Inflammatory macrophage (primary cell): ENCODE results near the gene SAMHD1.
"Not testable (repeated sequence)": the region's sequence is repeated elsewhere in the genome, so short reads cannot be mapped to it uniquely, and the experiment has no call there.

Experiments used
- DNase-seq, 2 donors: peaks; one replicate each; pipeline ENCODE4 v3.0.0-alpha.2; 2020 to 2022
- total RNA-seq, 18 experiments: gene quantifications; one replicate each; lab custom pipeline; 2026; ENCODE audit warnings: mixed read lengths in 6 of 18, inconsistent platforms in 2 of 18; lab: John Stamatoyannopoulos, UW

Gene SAMHD1
- 669 to 1,861 (median 994) reads per million in 18 experiments for total RNA-seq

DNA sequence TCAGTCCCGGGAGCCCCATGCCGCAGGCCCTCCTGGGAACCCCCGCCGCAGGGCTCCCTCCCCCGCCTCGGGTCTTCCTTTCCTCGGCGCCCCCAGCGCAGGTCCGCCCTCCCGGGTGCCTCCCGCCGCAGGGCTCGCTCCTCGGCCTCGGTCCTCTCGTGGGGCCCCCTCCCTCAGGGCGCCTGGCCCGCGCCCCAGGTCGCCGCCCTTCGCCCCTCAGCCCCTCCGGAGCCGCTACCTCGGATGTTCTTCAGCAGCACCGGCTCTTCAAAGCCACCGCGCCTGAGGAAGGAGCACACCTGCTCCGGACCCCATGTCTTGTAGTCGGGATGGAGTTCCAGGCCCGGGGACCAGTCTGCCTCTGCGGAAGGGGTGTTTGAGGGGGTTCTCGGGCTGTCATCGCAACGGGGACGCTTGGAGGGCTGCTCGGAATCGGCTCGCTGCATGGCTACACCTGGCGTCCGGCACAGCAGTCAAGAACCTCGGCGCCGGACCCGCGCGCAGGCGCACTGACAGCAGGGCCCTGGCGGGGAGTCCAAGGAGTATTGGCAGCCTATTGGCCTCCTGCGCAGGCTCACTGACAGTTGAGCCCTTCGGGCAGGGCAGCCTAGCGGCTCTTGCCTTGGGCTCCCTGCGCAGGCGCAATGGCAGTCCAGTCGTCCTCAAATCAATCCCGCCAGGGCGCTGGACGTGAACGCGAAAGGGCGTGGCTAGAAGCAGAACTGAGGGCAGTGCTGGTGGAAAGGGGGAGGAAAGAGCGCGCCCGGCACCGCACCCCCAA is at the start of gene SAMHD1:
SAMHD1 (minus strand) TSS at position 511 of the 781 bp plus-strand sequence; CDS start at position 446, 65 bp downstream.
- peak; percentile 99 for DNase-seq

DNA sequence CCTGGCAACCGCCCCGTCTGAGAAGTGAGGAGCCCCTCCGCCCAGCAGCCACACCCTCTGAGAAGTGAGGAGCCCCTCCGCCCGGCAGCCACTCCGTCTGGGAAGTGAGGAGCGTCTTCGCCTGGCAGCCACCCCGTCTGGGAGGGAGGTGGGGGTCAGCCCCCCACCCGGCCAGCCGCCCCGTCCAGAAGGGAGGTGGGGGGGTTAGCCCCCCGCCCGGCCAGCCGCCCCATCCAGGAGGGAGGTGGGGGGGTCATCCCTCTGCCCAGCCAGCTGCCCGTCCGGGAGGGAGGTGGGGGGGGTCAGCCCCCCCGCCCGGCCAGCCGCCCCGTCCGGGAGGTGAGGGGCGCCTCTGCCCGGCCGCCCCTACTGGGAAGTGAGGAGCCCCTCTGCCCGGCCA is 48.7 kb upstream of the SAMHD1 start:
- not testable (repeated sequence) for DNase-seq

DNA sequence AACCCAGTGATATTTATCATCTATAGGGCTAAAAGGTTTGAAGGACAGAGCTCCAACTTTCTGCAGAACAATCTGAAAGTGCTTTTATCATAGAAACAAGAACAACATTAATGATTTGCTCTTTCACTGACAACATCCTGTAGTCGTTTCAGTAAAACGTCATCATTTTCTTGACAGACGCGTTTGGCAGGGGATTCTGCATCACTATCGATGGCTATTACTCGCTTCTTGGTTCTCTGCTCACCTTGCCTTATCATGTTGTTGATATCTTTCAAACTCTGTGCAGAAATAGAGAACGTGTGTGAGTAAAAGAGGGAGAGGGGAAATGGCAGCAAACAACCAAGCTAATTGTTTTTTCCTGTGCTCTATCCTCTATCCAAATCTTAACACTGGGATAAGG is 47.1 kb upstream of the SAMHD1 start:
- no peak for DNase-seq

DNA sequence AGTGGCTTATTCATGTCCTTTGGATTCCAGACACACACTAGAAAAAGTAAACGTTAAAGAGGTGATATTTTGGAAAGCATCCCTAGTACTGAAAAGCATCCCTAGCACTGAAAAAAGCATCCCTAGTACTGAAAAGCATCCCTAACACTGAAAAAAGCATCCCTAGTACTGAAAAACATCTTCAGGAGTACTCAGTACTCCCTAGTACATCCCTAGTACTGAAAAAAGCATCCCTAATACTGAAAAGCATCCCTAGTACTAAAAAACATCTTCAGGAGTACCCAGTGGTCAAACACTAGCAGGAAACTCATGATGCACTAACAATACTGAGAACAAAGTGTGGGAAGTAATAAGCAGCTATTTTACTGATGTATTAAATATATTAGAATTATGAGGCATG is 45.6 kb upstream of the SAMHD1 start:
- no peak for DNase-seq

DNA sequence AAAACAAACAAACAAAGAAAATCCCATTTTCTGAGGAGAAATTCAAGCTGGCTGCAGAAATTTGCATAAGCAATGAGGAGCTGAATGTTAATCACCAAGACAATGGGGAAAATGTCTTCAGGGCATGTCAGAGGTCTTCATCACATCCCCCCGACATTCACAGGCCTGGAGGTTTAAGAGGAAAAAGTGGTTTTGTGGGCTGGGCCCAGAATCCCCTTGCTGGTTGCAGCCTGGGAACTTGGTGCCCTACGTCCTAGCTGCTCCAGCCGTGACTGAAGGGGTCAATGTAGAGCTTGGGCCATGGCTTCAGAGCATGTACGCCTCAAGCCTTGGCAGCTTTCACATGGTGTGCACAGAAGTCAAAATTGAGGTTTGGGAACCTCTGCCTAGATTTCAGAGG is 42.7 kb upstream of the SAMHD1 start:
- DNase-seq, result not testable (repeated sequence)

DNA sequence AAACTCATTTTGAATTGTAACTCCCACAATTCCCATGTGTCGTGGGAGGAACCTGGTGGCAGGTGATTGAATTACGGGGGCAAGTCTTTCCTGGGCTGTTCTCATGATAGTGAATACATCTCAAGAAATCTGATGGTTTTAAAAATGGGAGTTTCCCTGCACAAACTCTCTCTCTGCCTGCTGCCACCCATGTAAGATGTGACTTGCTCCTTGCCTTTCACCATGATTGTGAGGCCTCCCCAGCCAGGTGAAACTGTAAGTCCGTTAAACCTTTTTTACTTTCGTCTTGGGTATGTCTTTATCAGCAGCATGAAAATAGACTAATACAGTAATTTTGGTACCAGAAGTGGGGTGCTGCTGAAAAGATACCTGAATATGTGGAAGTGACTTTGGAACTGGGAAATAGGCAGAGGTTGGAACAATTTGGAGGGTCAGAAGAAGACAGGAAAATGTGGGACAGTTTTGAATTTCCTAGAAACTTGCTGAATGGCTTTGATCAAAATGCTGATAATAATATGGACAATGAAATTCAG is 41.4 kb upstream of the SAMHD1 start:
- no peak for DNase-seq

DNA sequence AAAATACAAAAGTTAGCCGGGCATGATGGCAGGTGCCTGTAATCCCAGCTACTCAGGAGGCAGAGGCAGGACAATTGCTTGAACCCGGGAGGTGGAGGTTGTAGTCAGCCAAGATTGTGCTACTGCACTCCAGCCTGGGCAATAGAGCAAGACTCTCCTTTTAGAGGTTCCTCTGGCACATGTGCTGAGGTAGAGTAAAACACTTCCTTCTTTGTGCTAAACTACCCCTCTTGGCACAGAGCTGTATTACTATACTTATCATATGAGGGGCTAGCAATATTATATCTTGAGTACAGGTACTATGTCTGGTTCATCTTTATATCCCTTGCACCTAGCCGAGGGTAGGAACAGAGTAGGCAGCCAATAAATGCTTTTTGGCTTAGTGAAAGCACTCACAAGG is 40.2 kb upstream of the SAMHD1 start:
- DNase-seq, result peak; percentile 24 to 36

DNA sequence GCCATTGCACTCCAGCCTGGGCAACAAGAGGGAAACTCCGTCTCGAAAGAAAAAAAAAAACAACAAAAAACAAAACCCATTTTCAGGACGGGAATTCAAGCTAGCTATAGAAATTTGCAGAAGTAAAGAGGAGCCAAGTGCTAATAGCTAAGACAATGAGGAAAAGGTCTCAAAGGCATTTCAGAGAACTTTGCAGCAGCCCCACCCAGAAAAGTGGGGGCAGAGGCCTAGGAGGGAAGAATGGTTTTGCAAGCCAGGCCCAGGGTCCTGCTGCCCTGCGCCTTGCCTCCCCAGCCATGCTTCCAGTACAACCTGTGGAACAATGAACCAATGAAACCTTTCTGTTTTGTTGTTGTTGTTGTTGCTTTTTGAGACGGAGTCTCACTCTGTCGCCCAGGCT is 38.3 kb upstream of the SAMHD1 start:
- DNase-seq, result peak; percentile 85 to 89

DNA sequence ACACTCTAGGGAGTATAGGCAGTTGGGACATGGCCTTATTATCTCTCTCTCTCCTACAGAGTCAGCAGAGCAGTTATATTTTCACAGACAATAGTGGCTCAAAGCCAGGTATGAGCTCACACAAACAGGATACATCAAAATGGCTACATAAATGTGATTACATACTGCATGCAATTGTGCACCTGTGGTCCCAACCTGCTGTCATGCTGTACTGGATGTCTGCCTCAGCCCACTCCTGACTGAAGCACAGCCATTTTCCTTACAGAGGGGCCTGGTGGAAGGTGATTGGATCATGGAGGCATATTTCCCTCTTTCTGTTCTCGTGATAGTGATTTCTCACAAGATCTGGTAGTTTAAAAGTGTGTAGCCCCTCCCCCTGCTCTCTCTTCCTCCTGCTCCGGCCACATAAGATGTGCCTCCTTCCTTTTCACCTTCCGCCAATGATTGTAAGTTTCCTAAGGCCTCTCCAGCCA is 37.0 kb upstream of the SAMHD1 start:
- DNase-seq, result peak; percentile 74 to 80

DNA sequence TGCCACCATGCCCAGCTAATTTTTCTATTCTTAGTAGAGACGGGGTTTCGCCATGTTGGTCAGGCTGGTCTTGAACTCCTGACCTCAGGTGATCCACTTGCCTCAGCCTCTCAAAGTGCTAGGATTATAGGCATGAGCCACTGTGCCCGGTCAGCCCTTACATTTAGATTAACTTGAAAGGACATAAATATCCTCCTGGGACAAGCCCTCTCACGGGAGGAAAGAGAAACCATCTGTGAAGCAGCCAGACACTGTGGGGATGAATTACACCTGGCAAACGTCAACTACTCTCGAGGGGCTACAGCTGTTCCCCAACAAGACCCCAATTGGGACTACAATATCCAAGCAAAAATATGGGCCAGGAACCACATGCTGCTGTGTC is 32.7 kb upstream of the SAMHD1 start:
- no peak for DNase-seq

DNA sequence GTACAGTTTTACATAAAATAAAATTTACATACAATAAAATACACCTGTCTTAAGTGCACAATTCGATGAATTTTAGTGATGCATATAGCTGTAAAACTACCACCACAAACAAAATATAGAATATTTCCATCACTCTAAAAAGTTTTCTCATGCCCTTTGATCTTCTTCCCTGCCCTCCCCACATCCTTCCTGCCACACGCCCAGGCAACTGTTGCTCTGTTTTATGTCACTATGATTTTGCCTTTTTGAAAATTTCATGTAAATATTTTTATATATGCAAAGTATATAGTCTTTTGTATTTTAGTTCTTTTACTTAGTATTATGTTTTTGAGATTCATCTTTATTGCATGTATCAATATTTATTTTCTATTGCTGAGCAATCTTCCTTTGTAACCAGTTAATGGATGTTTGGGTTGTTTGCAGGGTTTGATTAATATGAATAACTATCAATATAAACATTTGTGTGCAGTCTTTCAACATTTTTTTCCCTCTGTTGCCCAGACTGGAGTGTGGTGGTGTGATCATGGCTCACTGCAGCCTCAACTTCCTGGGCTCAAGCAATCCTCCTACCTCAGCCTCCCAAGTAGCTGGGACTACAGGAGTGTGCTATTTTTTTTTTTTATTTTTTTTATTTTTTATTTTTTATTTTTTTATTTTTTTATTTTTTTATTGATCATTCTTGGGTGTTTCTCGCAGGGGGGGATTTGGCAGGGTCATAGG is 23.8 kb upstream of the SAMHD1 start:
- DNase-seq, result peak in 1 of 2 donors; percentile 31

DNA sequence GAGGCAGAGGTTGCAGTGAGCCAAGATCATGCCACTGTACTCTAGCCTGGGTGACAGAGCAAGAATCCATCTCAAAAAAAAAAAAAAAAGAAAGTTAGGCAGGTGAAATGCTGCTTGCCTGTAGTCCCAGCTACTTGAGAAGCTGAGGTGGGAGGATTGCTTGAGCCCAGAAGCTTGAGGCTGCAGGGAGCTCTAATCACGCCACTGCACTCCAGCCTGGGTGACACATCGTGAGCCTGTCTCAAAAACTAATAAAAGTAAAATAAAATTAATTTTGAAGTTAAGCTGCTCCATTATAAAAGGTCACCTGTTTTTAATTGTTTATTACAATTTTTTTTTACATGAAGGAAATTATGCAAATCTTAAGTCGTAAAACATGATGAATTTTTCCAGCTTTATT is 23.2 kb upstream of the SAMHD1 start:
- no peak for DNase-seq

DNA sequence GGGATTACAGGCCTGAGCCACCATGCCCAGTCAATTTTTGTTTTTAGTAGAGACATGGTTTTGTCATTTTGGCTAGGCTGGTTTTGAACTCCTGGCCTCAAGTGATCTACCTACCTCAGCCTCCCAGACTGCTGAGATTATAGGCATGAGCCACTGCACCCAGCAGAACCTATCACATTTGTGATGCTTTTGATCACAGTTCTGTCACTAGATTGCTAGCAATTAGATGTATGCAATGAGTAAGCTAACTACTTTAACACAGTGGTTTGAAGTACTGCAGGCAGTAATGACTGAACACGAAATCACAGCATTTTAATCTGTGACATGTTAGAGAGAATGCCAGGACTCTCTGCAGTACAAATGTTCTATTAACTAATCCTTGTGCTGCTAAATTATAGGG is 19.6 kb upstream of the SAMHD1 start:
- DNase-seq, result no peak

DNA sequence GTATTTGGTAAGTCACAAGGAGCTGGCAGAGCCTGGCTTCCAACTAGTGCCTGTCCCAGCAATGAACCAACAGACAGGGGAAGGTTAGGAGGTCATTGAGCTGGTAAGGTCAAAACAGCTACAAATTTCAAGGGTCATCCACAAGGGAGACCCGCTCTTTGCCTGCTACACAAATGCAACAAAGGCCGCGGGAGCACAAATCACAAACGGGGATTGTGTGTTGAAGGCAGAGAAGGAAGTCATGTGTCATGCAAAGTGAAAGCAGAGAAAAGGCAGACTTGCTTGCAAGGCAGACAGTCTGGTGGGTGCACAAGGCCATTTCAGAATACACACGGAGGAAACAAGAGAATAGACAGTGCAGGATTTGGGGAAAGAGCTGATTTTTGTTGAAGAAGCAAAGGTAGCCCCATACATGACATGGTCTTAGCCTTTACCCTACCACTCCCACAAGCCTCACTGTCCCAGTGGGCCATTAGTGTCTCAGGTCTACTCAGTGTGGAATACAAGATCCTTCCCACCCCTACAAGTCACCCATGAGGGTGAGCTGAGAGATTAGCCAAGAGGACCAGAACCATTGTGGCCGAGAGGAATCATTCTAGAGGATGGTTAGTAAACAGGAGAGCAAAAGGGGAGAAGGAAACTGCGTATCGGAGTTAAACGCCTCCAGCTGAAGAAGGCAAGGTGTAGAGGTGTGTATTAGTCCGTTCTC is 18.1 kb upstream of the SAMHD1 start:
- DNase-seq, result peak; percentile 54 to 77

DNA sequence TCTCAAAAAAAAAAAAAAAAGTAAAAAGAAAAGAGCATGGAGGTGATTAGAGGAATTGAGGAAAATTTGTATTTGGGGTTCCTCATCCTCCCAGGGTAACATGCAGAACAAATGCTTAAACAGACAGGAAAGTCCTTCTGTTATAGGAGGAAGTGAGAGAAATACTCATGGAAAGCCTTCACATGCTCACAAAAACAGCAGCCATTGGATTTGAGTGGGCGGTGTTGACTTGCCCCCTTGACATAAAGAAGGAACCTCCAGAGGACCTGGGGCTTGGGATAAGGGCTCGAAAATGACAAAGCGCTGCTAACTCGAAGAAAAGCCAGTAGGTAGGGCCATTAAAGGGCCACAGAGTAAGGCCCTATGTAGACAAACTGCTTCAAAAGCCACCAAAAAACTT is 17.5 kb upstream of the SAMHD1 start:
- DNase-seq, result peak; percentile 81 to 91

DNA sequence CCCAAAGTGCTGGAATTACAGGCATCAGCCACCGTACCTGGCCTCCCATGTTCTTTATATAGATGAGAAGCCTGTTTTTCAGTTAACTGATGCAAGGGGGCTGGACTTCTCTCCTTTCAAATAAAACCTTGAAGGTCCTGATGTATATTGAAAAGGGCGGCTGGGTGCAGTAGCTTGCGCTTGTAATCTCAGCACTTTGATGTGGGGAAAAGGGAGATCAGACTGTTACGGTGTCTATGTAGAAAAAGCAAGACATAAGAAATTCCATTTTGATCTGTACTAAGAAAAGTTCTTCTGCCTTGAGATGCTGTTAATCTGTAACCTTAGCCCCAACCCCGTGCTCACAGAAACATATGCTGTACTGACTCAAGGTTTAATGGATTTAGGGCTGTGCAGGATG is 16.1 kb upstream of the SAMHD1 start:
- DNase-seq, result no peak

DNA sequence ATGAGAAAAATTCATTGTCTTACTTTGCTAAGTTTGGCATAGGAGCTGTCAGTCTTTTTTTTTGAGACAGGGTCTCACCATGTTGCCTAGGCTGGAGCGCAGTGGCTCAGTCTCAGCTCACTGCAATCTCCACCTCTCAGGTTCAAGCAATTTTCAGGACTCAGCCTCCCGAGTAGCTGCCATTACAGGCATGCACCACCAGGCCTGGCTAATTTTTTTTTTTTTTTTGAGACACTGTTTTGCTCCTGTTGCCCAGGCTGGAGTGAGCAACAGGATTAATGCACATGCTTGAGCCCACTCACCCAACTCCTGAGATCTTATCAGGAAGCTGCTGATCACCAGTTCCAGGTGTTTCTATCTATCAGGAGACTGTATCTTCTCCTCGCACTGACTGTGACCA is 15.5 kb upstream of the SAMHD1 start:
- DNase-seq, result not testable (repeated sequence)

DNA sequence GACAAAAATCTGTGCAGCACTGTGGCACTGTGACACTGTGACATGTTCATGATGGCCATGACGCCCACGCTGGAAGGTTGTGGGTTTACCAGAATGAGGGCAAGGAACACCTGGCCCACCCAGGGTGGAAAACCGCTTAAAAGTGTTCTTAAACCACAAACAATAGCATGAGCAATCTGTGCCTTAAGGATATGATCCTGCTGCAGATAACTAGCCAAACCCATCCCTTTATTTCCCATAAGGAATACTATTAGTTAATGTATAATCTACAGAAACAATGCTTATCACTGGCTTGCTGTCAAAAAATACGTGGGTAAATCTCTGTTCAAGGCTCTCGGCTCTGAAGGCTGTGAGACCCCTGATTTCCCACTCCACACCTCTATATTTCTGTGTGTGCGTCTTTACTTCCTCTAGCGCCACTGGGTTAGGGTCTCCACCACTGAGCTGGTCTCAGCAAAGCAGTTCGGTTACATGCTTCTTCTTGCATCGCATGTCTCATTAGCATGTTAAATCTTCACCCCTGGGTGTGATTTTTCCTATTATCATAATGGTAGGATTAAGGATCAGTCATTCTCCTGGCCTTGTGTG is 10.9 kb upstream of the SAMHD1 start:
- not testable (repeated sequence) for DNase-seq

DNA sequence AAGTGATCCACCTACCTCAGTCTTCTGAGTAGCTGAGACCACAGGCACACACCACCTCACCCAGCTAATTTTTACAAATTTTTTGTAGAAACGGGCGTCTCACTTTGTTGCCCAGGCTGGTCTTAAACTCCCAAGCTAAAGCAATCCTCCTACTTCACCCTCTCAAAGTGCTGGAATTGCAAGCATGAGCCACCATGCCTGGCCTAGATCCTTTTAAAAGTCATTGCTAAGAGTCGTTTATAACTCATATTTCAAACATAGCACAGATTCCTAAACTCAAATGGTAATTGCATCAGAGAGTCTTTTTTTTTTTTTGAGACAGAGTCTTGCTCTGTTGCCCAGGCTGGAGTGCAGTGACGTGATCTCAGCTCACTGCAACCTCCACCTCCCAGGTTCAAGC is 7.7 kb upstream of the SAMHD1 start:
- DNase-seq, result no peak

DNA sequence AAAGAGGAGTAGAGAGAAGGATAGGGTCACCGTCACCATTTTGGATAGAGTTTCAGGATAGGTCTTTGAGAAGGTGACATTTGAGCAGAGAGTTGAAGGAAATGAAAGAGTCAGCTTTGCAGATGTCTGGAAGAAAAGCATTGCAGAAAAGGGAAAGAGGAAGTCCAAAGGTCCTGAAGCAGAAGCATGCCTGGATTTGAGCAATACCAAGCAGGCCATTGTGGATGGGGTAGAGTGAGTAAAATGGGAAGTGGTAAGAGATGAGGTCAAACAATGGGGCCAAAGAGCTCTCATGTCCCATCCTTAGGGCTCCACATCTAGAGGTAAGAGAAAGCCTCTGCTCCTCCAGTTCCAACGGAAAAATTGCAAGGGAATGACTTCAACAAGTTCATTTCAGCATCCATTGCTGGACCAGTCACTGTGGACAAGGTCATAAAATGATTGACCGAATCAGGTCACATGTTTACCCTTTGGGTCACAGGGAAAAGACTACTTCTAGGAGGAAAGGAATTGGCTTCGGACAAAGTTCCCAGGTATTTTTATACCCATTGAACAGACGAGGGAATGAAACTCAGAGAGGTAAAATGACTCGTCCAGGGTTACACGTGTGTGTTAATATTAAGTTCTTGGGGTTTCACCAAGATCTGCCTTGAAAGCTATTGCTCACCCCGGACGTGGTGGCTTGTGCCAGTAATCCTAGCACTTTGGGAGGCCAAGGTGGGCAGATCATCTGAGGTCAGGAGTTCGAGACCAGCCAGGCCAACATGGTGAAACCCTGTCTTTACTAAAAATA is 6.6 kb upstream of the SAMHD1 start:
- DNase-seq, result peak; percentile 94

DNA sequence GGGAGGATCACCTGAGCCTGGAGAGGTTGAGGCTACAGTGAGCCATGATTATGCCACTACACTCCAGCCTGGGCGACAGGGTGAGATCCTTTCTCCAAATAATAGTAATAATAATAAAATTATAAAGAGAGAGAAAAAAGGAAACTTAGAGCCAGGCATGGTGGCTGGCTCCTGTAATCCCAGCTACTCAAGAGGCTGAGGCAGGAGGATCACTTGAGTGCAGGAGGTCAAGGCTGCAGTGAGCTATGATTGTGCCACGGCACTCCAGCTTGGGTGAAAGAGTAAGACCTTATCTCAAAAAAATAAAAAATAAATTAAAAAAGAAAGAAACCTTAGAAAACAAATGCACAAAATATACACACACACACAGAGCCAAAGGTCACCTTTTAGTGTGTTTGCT is 5.2 kb upstream of the SAMHD1 start:
- no peak for DNase-seq

DNA sequence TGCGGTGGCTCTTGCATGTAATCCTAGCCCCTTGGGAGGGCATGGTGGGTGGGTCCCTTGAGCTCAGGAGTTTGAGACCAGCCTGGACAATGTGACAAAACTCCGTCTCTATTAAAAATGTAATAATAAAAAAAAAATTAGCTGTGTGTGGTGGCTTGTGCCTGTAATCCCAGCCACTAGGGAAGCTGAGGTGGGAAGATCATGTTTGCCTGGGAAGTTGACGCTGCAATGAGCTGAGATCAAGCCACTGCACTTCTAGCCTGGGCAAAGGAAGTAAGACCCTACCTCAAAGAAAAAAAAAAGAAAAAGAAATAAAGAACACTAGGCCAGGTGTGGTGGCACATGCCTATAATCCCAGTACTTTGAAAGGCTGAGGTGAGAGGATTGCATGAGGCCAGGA is 4.5 kb upstream of the SAMHD1 start:
- peak in 1 of 2 donors; percentile 61 for DNase-seq
